Ishikawa (cell line): ENCODE results near the gene TSN.

Experiments used
- CEBPB ChIP-seq: IDR thresholded peaks from 2 replicates; pipeline ENCODE4 v1.6.1; 2012
- CREB1 ChIP-seq: IDR thresholded peaks from 2 replicates; pipeline ENCODE4 v1.6.1; 2012; ENCODE audit warnings: low read depth
- EGR1 ChIP-seq: IDR thresholded peaks from 2 replicates; pipeline ENCODE4 v1.6.1; 2012
- EP300 ChIP-seq: IDR thresholded peaks from 2 replicates; pipeline ENCODE4 v1.6.1; 2012; ENCODE audit warnings: borderline replicate concordance
- FOXM1 ChIP-seq: IDR thresholded peaks from 2 replicates; pipeline ENCODE4 v1.6.1; 2012; ENCODE audit warnings: low read depth, borderline replicate concordance
- MAX ChIP-seq: IDR thresholded peaks from 2 replicates; pipeline ENCODE4 v1.6.1; 2012
- NFIC ChIP-seq: IDR thresholded peaks from 2 replicates; pipeline ENCODE4 v1.6.1; 2012
- RAD21 ChIP-seq: IDR thresholded peaks from 2 replicates; pipeline ENCODE4 v1.6.1; 2012; ENCODE audit warnings: low read depth
- REST ChIP-seq: IDR thresholded peaks from 2 replicates; pipeline ENCODE4 v1.6.1; 2012; ENCODE audit warnings: low read depth, mild to moderate bottlenecking
- TAF1 ChIP-seq: IDR thresholded peaks from 2 replicates; pipeline ENCODE4 v1.6.1; 2012; ENCODE audit warnings: low read depth, mild to moderate bottlenecking
- TCF12 ChIP-seq: IDR thresholded peaks from 2 replicates; pipeline ENCODE4 v1.6.1; 2012; ENCODE audit warnings: low read depth
- TEAD4 ChIP-seq: IDR thresholded peaks from 2 replicates; pipeline ENCODE4 v1.6.1; 2012
- USF1 ChIP-seq: IDR thresholded peaks from 2 replicates; pipeline ENCODE4 v1.6.1; 2012
- YY1 ChIP-seq: IDR thresholded peaks from 2 replicates; pipeline ENCODE4 v1.6.1; 2012; ENCODE audit warnings: low read depth

- TF ChIP-seq EP300, result no peak
- no peak for TF ChIP-seq REST
- TF ChIP-seq CEBPB, result no peak
- no peak for TF ChIP-seq FOXM1
- no peak for TF ChIP-seq RAD21
- no peak for TF ChIP-seq MAX
- no peak for TF ChIP-seq YY1
- no peak for TF ChIP-seq USF1
- TF ChIP-seq TCF12, result no peak
- TF ChIP-seq TAF1, result no peak
- TF ChIP-seq NFIC, result no peak
- no peak for TF ChIP-seq EGR1
- no peak for TF ChIP-seq CREB1
- TF ChIP-seq TEAD4, result no peak
Measured at GRCh38 chr2:121816797-121817196, 61.3 kb downstream of the TSN start.
